ENCODE results near the gene GSTK1. TPM values are rescaled to one million over a fixed set of nuclear protein-coding genes. Genes with fewer than 3 reads are reported as not detected.

Gene GSTK1
- 46.1 TPM for total RNA-seq

GRCh38 chr7:143263266-143264195 is at the start of gene GSTK1:
GSTK1 (plus strand) TSS chr7:143263441; CDS start chr7:143263514, 73 bp downstream.

DNA sequence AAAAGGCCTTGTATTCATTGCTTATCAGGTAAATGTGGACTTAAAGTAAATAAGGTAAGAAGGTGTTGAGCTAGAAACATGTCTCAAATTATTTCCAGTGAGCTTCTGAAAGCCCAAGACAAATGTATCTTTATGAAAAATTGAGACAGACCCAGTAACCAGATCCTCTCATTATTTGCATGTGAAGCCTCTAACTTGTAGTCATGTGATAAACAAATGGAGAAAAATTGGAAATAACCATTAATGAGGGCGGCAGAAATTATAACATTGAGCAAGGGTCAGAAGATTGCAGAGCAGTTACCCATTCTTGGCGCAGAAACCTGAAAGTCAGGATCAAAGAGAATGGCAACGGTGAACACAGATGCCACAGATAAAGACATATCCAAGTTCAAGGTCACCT is 41.5 kb upstream of the GSTK1 start, which contains the start of gene TAS2R40:
TSS of gene TAS2R40 (plus strand) at position 301 of the 400 bp plus-strand sequence. CDS start at position 343, 42 bp downstream.

GRCh38 chr7:143284591-143285469 is 21.6 kb downstream of the GSTK1 start, which contains the start of gene TMEM139:
TMEM139 (plus strand) TSS chr7:143284958; CDS start chr7:143285958, 1,000 bp downstream.

GRCh38 chr7:143287935-143288826 is 24.9 kb downstream of the GSTK1 start, which contains the start of gene CASP2:
CASP2 (plus strand) TSS chr7:143288351; CDS start chr7:143288456, 105 bp downstream.

GRCh38 chr7:143315776-143316175 is 52.5 kb downstream of the GSTK1 start, which contains the start of gene CLCN1:
CLCN1 (plus strand) TSS chr7:143316111; CDS start chr7:143316213, 102 bp downstream.

Small RNA genes lying within 50 kb of the gene (small RNA-seq; reads per million reads assigned to genes)
- gene AC073342.3 (not detected), gene RN7SL481P (not detected), gene RN7SL535P (not detected)

Other genes starting within 250 kb of the GSTK1 start
- 0.69 TPM for gene OR9A2, start 236.3 kb upstream of the GSTK1 start, total RNA-seq
- not detected for gene OR6V1, start 211.1 kb upstream of the GSTK1 start, total RNA-seq
- gene PIP, start 131.4 kb upstream of the GSTK1 start, total RNA-seq = not detected
- gene TAS2R39, start 80.0 kb upstream of the GSTK1 start, total RNA-seq = not detected
- not detected for gene TAS2R40, start 41.4 kb upstream of the GSTK1 start, total RNA-seq
- 0.46 TPM for gene TMEM139, start 21.5 kb downstream of the GSTK1 start, total RNA-seq
- 12.5 TPM for gene CASP2, start 24.9 kb downstream of the GSTK1 start, total RNA-seq
- gene CLCN1, start 52.7 kb downstream of the GSTK1 start, total RNA-seq = not detected
- gene FAM131B, start 99.3 kb downstream of the GSTK1 start, total RNA-seq = 78.4 TPM
- 13.1 TPM for gene ZYX, start 117.9 kb downstream of the GSTK1 start, total RNA-seq
- gene EPHA1, start 145.4 kb downstream of the GSTK1 start, total RNA-seq = 7.8 TPM
- not detected for gene TAS2R60, start 180.0 kb downstream of the GSTK1 start, total RNA-seq
- gene TAS2R41, start 214.4 kb downstream of the GSTK1 start, total RNA-seq = not detected